ENCODE results near the gene MARCHF10. TPM values are rescaled to one million over a fixed set of nuclear protein-coding genes. Genes with fewer than 3 reads are reported as not detected.

The MARCHF10 gene
- total and polyA plus RNA-seq, 2 of the 13 experiments (the other 11 are each of a cell fraction or from before 2014, with no cell fraction given), result not detected

GRCh38 chr17:62716834-62717588 lies 91.1 kb downstream of the MARCHF10 start:
- Histone ChIP-seq H3K4me1 (ENCODE audit: insufficient read depth, low read length) (no peaks in the 10 kb centered on the region), H4K20me1 (ENCODE audit: insufficient read depth, low read length) (no peaks in the 10 kb centered on the region), H3K4me2 (ENCODE audit: low read depth, low read length) (no peak overlapping the region), H3K36me3 (replicated peaks in 1 of 2; ENCODE audit: control insufficient read depth in 1 of 2, insufficient read depth in 2 of 2, low read length in 2 of 2) (no peaks in the 10 kb centered on the region), H3K4me3 (replicated peaks in 1 of 3; ENCODE audit: insufficient read depth in 1 of 3, low read depth in 2 of 3, low read length in 3 of 3) (no peak overlapping the region), H3K27me3 (ENCODE audit: control insufficient read depth in 1 of 2, insufficient read depth in 2 of 2, low read length in 2 of 2) (peaks cover 4 to 53% of the 10 kb centered on the region in 2 experiments), H3K9me3 (ENCODE audit: low read length) (no peaks in the 10 kb centered on the region), H3K79me2 (ENCODE audit: insufficient read depth, low read length) (no peaks in the 10 kb centered on the region), H2AFZ (ENCODE audit: low read length) (no peak overlapping the region), H3K27ac (ENCODE audit: extremely low read length, insufficient read depth, low read length) (no peak overlapping the region), H3K9ac (ENCODE audit: insufficient read depth, low read depth, low read length) (no peak overlapping the region)
- no TSS peak for BruUV-seq (replicated peaks)
- 40% methylated on average over 19 of the region's 23 CpGs for WGBS (ENCODE audit: low lambda C conversion rate)
- no peak for TF ChIP-seq MTA3 (CRISPR knock-in tag; IDR thresholded peaks at IDR 0.05)
- no peak for TF ChIP-seq TEAD2 (CRISPR knock-in tag; IDR thresholded peaks at IDR 0.05)
- no peak for TF ChIP-seq RAD21 (CRISPR knock-in tag; IDR thresholded peaks at IDR 0.05)
- no peak for TF ChIP-seq TCF7 (IDR thresholded peaks at IDR 0.05; ENCODE audit: low read depth)
- no peak for TF ChIP-seq GLI4 (CRISPR knock-in tag; IDR thresholded peaks at IDR 0.05; ENCODE audit: borderline replicate concordance)
- TF ChIP-seq RBM39 (IDR thresholded peaks at IDR 0.05; ENCODE audit: low read depth, low read length, poor library complexity, severe bottlenecking), result no peak
- TF ChIP-seq ZNF280D (CRISPR knock-in tag; IDR thresholded peaks at IDR 0.05), result no peak
- TF ChIP-seq FOXM1 (CRISPR knock-in tag; IDR thresholded peaks at IDR 0.05), result no peak
- no peak for TF ChIP-seq ZNF605 (CRISPR knock-in tag; IDR thresholded peaks at IDR 0.05)
- no peak for TF ChIP-seq RXRB (CRISPR knock-in tag; IDR thresholded peaks at IDR 0.05; ENCODE audit: borderline replicate concordance)
- TF ChIP-seq ATF5 (CRISPR knock-in tag; IDR thresholded peaks at IDR 0.05; ENCODE audit: low read depth), result no peak
- ATAC-seq, result peak; percentile 39
- ChIA-PET CTCF (ENCODE audit: low intra/inter-chr PET ratio, low total read pairs) (no interaction called here), POLR2A (no interaction called here)
- in situ Hi-C loops (cut with HindIII; ENCODE audit: extremely low pct_ligation_motif_present, low pct_unique_long_range_greater_than_20kb), result no loop called here
- no peak for FAIRE-seq
- DNase-seq (ENCODE audit: low spot score), result no peak
- intact Hi-C loops (cut with micrococcal nuclease; ENCODE audit: unreplicated experiment), result no loop called here
